Measurements from ENCODE around the gene ZBTB40. TPM values are rescaled to one million over a fixed set of nuclear protein-coding genes. Genes with fewer than 3 reads are reported as not detected.

Gene ZBTB40
- total RNA-seq, 1 donor = 14.8 TPM

DNA sequence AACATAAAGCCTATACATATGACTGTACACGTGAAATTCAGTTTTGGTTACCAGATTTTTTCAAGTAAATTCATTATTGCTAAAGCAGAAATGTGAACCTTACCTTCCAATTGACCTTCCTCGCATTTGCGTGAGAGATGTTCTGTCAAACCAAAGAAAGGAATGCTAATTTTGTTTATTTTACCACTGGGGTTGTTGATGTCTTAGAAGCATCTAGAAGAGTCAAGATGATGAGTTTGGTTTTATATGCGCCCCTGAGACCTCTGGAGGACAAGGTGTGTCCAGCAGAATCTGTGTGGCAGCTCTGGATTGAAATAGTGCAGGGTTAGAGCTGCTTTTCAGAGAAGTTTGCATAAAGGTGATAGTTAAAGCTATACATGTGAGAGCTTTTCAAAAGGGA, 48.4 kb downstream of the ZBTB40 start:
- Histone ChIP-seq H3K9me3 (ENCODE audit: low read depth, low read length) (no peaks in the 10 kb centered on the region), H3K4me3 (ENCODE audit: low read length) (no peak overlapping the region), H3K27me3 (ENCODE audit: insufficient read depth, low read length) (no peaks in the 10 kb centered on the region), H3K4me1 (ENCODE audit: insufficient read depth, low read length) (no peaks in the 10 kb centered on the region)

DNA sequence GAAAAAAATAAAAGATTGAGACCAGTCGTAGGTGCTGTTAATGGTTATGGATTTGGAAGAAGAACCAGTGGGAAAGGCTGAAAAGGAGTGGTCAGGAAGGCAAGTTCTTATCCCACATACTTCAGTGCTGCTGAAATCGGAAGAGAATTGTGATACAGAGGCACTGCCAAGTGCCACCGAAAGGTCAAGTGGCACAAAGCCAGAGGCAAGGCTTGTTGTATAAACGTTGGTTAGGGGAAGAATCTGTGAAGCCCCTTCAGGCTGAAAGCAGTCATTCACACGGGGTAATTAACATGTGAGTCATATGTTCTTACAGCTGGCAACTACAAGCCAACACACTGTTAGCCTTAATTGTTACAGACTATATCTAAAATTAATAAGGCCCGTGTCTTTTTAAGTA, 48.8 kb downstream of the ZBTB40 start:
- H3K4me3 ChIP-seq (ENCODE audit: low read length) = no peak overlapping the region
- H3K27me3 ChIP-seq (ENCODE audit: insufficient read depth, low read length) = no peaks in the 10 kb centered on the region
- H3K4me1 ChIP-seq (ENCODE audit: insufficient read depth, low read length) = no peaks in the 10 kb centered on the region
- no peaks in the 10 kb centered on the region for H3K9me3 ChIP-seq (ENCODE audit: low read depth, low read length)

DNA sequence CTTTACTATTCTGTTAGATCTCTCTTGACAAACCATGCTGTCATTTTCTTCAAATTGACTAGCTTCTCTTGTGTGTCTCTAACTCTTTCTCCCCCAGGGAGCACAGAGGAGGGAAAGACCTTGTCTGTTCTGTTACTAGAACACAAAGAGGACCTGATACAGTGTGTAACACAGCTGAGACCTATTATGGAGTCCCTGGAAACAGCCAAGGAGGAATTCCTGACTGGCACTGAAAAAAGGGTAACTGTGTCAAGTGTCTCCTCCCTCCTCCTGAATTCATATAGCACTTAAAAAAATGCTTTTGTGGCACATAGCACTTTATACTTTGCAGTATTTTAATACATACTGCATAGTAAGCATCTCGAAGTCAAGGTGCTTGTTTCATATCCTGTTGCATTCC, 50.6 kb downstream of the ZBTB40 start:
- Histone ChIP-seq H3K4me1 (ENCODE audit: insufficient read depth, low read length) (no peaks in the 10 kb centered on the region), H3K4me3 (ENCODE audit: low read length) (no peak overlapping the region), H3K9me3 (ENCODE audit: low read depth, low read length) (no peaks in the 10 kb centered on the region), H3K27me3 (ENCODE audit: insufficient read depth, low read length) (no peaks in the 10 kb centered on the region)

DNA sequence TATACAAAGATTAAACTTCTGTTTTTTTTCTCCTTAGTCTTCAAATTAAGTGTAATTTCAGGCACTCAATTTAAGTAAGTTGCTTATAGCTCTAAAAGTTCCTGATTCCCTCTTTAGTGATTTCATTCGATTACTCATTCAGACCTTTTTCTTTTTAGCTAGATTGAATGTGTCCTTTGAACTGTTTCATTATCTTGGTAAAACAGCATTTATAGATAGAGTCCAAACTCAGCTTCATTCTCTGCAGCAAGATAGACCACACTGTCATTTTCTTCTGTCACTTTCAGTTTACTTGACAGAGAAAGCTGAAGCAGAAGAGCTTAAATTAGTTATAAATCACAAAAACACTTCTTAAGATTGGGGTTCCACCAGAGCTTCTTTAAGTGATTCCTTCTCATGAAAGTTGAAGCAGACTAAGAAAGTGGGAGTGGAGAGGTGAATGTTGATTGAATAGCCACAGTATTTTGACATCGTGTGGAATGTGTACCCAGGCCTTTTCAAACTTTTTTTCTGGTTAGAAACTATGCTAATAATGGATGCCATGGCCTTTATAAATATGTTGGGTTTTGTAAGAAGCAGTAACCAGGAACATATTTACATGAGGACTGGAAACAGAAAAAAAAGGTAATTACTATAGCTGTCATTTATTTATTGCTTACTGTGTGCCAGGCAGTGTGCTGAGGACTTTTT, 52.2 kb downstream of the ZBTB40 start:
- H3K4me1 ChIP-seq (ENCODE audit: insufficient read depth, low read length) = no peaks in the 10 kb centered on the region
- no peak overlapping the region for H3K4me3 ChIP-seq (ENCODE audit: low read length)
- H3K9me3 ChIP-seq (ENCODE audit: low read depth, low read length) = no peaks in the 10 kb centered on the region
- no peaks in the 10 kb centered on the region for H3K27me3 ChIP-seq (ENCODE audit: insufficient read depth, low read length)

DNA sequence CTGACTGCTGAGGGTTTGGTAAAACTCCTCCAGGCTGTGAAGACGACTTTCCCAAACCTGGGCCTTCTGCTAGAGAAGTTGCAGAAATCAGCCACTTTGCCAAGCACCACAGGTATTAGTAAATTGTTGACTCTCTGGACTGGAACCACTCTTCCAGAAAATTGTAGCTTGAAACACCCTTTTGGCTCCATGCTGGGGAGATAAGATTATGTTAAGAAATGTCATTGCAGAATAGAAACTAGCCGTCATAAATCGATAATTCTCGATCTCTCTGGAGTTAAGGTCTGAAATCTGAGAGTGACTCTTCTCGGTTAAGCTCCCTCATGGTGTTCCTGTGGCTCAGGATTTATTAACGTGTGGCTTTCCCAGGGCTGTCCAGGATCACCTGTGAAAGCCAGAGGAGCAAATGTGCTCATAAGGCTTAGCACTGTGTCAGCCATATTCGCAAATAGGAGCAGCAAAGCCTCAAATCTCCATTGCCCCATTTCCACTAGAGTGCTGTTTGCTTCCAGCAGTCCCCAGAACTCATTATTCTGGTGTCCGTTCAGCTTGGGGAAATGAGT, 54.6 kb downstream of the ZBTB40 start:
- no peak overlapping the region for H3K4me3 ChIP-seq (ENCODE audit: low read length)

DNA sequence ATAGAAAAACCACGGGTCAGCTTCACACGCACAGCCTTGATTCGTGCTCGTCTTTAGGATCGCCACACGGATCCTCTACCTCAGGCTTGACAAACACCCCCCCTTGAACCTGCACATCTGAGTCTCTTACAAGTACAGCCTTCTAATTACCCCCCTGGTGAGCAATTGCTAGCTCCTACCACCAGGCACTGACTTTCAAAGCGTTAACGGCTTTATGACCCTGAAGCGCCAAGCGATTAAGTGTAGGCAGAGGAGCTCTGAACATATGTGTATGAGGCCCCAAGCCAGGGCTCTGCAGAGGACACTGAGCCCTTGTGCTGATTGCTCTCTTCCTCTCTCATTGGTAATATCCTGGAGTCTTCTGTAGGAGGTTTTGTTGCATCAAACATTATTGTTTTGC, 55.9 kb downstream of the ZBTB40 start:
- H3K4me3 ChIP-seq (ENCODE audit: low read length) = no peak overlapping the region
- H3K9me3 ChIP-seq (ENCODE audit: low read depth, low read length) = no peaks in the 10 kb centered on the region
- H3K27me3 ChIP-seq (ENCODE audit: insufficient read depth, low read length) = no peaks in the 10 kb centered on the region
- H3K4me1 ChIP-seq (ENCODE audit: insufficient read depth, low read length) = no peaks in the 10 kb centered on the region

More for the DNA sequence above, 54.6 kb downstream of the ZBTB40 start:
- Histone ChIP-seq H3K27me3 (ENCODE audit: insufficient read depth, low read length) (no peaks in the 10 kb centered on the region), H3K9me3 (ENCODE audit: low read depth, low read length) (no peaks in the 10 kb centered on the region), H3K4me1 (ENCODE audit: insufficient read depth, low read length) (no peaks in the 10 kb centered on the region)

DNA sequence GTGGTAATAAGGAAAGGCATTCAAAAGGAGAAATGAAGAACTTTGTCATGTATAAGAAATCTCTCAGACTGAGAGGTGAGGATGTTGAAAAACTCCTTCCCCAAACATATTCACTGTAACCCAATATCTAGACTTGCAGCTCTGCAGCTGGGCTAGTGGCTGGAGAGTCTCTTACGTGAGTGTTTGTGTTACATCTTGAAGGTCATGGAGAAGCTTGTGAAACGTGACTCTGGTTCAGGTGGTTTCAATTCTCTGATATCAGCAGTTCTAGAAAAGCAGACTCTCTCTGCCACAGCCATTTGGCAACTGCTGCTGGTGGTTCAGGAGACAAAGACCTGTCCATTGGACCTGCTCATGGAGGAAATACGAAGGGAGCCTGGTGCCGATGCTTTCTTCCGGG, 56.7 kb downstream of the ZBTB40 start:
- H3K9me3 ChIP-seq (ENCODE audit: low read depth, low read length) = no peaks in the 10 kb centered on the region
- H3K27me3 ChIP-seq (ENCODE audit: insufficient read depth, low read length) = no peaks in the 10 kb centered on the region
- no peaks in the 10 kb centered on the region for H3K4me1 ChIP-seq (ENCODE audit: insufficient read depth, low read length)
- H3K4me3 ChIP-seq (ENCODE audit: low read length) = no peak overlapping the region

DNA sequence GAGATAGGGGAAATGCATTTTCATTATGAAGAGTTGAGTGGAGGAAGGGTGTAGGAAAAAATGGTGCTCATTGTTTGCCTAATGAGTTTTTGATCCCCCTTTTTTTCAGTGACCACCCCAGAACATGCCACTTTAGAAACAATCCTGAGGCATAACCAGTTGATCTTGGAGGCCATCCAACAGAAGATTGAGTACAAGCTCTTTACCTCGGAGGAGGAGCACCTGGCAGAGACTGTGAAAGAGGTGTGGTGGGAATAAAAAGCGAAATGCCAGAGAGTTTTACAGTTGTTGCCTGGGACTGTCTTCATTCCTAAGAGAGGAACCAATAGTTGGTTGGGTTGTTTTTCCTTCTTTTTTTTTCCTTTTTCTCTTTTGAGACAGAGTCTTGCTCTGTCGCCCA, 57.3 kb downstream of the ZBTB40 start:
- Histone ChIP-seq H3K4me1 (ENCODE audit: insufficient read depth, low read length) (no peaks in the 10 kb centered on the region), H3K4me3 (ENCODE audit: low read length) (no peak overlapping the region), H3K27me3 (ENCODE audit: insufficient read depth, low read length) (no peaks in the 10 kb centered on the region), H3K9me3 (ENCODE audit: low read depth, low read length) (no peaks in the 10 kb centered on the region)

DNA sequence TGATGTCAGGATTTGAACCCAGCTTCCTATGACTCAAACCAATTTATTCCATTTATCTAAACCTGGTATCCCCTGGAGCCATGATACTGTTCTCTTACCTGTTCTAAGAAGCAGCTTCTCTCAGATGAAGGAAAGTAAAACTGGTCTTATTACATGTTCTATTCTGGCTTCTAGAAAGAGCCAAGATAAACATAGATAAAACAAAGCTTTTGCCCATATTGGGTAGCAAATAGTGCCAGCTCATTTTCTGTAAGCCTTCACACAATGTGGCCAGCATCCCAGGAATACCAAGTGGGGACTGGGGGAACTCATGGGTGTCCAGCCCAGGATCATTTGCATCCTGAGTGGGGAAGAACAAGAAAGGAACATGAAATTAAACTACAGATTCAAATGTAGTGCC, 58.2 kb downstream of the ZBTB40 start:
- H3K27me3 ChIP-seq (ENCODE audit: insufficient read depth, low read length) = no peaks in the 10 kb centered on the region
- H3K4me1 ChIP-seq (ENCODE audit: insufficient read depth, low read length) = no peaks in the 10 kb centered on the region
- H3K9me3 ChIP-seq (ENCODE audit: low read depth, low read length) = no peaks in the 10 kb centered on the region
- H3K4me3 ChIP-seq (ENCODE audit: low read length) = no peak overlapping the region

DNA sequence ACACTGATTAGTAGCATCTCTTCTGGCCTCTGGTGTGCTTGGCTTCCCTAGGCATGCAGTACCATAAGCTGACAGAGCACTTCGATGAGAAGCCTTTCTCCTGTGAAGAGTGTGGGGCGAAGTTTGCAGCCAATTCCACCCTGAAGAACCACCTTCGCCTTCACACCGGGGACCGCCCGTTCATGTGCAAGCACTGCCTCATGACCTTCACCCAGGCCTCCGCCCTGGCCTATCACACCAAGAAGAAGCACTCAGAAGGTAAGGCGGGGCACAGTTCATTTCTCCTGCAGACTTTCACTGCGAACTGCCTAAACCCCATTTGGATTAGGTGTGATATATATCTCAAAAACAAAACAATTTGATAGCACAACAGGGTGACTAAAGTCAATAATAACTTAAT, 61.2 kb downstream of the ZBTB40 start:
- Histone ChIP-seq H3K4me3 (ENCODE audit: low read length) (no peak overlapping the region), H3K4me1 (ENCODE audit: insufficient read depth, low read length) (no peaks in the 10 kb centered on the region), H3K9me3 (ENCODE audit: low read depth, low read length) (no peaks in the 10 kb centered on the region), H3K27me3 (ENCODE audit: insufficient read depth, low read length) (no peaks in the 10 kb centered on the region)

DNA sequence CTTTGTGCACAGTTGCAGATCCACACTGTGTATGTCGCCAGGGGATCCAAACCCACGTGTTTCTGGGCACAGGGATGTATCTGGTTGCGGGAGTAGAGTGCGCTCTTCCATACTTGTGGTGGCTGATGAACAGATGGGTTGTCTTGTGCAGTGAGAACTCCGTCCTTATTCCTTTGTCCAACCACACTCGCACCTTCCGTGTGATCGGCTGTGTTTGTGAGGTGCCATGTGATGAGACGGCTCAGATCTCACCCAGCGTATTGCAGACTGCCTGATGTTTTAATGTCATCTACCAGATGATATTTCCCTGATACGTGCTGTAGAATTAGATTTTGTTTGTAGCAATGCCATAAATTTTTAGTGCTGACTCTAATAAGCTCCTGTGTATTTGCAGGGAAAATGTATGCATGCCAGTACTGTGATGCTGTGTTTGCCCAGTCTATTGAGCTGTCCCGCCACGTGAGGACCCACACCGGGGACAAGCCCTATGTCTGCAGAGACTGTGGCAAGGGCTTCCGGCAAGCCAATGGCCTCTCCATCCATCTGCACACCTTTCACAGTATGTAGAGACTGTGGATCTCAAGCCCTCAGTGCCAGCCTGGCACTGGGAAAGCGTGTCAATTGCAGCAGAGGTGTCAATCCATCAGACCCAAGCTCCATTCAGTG, 65.4 kb downstream of the ZBTB40 start:
- H3K4me3 ChIP-seq (ENCODE audit: low read length) = no peak overlapping the region
- H3K9me3 ChIP-seq (ENCODE audit: low read depth, low read length) = no peaks in the 10 kb centered on the region
- no peaks in the 10 kb centered on the region for H3K4me1 ChIP-seq (ENCODE audit: insufficient read depth, low read length)
- no peaks in the 10 kb centered on the region for H3K27me3 ChIP-seq (ENCODE audit: insufficient read depth, low read length)

DNA sequence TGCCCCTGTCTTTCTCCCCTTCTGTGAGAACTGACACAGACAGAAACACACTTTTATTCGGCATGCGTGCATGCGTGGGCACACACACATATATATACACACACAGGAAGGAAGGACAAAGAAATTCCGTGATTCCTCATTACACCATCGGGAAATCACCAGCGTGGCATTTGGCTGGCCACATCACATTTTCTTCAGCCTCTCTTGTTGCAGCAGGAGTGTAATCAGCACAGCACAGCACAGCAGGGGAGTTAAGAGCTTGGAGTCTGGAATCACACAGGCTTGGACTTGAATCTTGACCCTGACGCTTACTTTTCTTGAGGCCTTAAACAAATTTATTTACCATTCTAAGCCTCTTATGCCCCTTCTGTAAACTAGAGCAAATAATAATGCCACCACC, 66.3 kb downstream of the ZBTB40 start:
- Histone ChIP-seq H3K4me3 (ENCODE audit: low read length) (no peak overlapping the region), H3K27me3 (ENCODE audit: insufficient read depth, low read length) (no peaks in the 10 kb centered on the region), H3K9me3 (ENCODE audit: low read depth, low read length) (no peaks in the 10 kb centered on the region), H3K4me1 (ENCODE audit: insufficient read depth, low read length) (no peaks in the 10 kb centered on the region)

DNA sequence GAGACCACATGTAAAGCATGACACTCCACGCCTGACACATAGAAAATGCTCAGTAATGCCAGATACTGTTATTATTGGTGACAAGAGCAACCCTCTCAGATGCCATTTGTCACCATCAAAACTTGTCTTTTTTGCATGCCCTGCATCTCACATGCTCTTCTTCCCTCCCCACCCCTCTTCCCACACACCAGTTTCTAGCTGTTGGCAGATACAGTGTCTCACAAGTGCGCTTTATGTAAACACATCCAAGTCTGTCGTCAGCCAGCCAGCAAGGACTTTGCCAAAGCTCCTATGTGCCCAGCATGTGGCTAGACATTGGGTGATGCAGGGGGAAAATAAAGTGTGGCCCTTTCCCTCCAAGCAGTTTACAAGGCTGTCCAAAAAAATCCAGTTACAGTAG, 66.7 kb downstream of the ZBTB40 start:
- Histone ChIP-seq H3K4me3 (ENCODE audit: low read length) (no peak overlapping the region), H3K4me1 (ENCODE audit: insufficient read depth, low read length) (no peaks in the 10 kb centered on the region), H3K27me3 (ENCODE audit: insufficient read depth, low read length) (no peaks in the 10 kb centered on the region), H3K9me3 (ENCODE audit: low read depth, low read length) (no peaks in the 10 kb centered on the region)

DNA sequence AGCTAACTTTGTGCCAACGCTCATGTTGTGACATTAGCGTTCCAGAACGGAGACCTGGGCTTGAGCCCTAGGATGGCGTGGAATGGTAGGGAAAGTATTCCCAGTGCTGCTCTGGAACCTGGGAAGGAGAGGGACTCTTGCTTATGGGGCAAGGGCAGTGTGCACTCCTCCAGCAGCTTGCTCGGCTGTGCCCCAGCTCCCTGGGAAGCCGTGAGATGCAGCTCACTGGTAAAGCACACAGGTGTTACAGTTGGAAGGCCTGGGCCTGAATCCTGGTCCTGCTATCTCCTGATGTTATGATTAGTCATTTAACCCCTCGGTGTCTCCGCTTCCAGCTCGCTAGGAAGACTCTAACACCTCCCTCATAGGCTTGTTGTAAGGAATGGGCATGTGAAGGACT, 69.2 kb downstream of the ZBTB40 start:
- Histone ChIP-seq H3K9me3 (ENCODE audit: low read depth, low read length) (no peaks in the 10 kb centered on the region), H3K27me3 (ENCODE audit: insufficient read depth, low read length) (no peaks in the 10 kb centered on the region), H3K4me1 (ENCODE audit: insufficient read depth, low read length) (no peaks in the 10 kb centered on the region), H3K4me3 (ENCODE audit: low read length) (no peak overlapping the region)

DNA sequence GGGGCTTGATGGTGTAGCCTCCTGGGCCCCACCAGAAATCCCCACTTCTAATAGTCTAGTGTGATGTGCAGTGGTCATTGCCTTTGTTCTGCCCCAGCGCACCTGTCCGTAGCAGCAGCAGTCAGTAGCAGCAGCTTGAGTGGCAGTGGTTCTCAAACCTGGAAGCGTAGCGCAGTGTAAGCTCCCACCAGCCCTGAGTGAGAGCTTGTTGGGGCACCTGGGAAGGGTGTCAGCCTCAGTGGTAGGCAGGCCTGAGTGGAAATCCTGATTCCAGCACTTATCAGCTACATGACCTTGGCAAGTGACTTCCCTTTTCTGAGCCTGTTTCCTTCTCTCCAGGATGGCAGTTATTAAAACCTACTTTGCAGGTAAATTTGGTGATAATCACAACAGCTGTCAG, 70.0 kb downstream of the ZBTB40 start:
- no peaks in the 10 kb centered on the region for H3K9me3 ChIP-seq (ENCODE audit: low read depth, low read length)
- H3K4me1 ChIP-seq (ENCODE audit: insufficient read depth, low read length) = no peaks in the 10 kb centered on the region
- no peaks in the 10 kb centered on the region for H3K27me3 ChIP-seq (ENCODE audit: insufficient read depth, low read length)
- H3K4me3 ChIP-seq (ENCODE audit: low read length) = no peak overlapping the region

DNA sequence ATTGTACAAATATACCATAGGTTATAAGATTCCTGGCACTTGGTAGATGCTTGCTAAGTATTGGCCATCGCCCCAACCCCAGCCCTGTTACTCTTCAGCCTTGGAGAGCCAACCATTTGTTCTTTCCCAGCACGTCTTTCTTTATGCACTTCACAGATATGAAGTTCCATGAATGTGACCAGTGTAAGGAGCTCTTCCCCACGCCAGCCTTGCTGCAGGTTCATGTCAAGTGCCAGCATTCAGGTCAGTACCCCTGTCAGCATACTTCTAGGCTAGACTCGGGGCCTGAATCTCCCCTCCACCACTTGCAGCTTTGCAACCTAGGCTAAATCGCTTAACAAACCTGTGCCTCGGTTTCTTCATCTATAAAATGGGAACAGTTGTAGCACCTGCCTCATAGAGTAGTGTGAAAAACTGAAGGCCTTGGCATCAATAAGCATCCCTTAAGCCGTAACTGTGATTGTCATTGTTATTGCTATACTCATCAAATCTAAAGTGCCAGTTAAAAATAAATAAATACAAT, 70.6 kb downstream of the ZBTB40 start:
- Histone ChIP-seq H3K27me3 (ENCODE audit: insufficient read depth, low read length) (no peaks in the 10 kb centered on the region), H3K4me1 (ENCODE audit: insufficient read depth, low read length) (no peaks in the 10 kb centered on the region), H3K9me3 (ENCODE audit: low read depth, low read length) (no peaks in the 10 kb centered on the region), H3K4me3 (ENCODE audit: low read length) (no peak overlapping the region)

Measured in mononuclear cell (primary cell).